ENCODE measurements around the gene DPM1. TPM values are rescaled to one million over a fixed set of nuclear protein-coding genes. Genes with fewer than 3 reads are reported as not detected.

Gene DPM1
- polyA plus RNA-seq (95.5 and 137 TPM in 2 replicates), polyA minus RNA-seq (52.6 and 57.3 TPM in 2 replicates)

GRCh38 chr20:50957798-50958614, at the start of gene DPM1:
DPM1 (minus strand) TSS chr20:50958532; CDS start chr20:50958523, 9 bp downstream.
- no peaks in the 10 kb centered on the region for H3K27me3 ChIP-seq (ENCODE audit: insufficient read depth, low read depth, low read length)
- no peaks in the 10 kb centered on the region for H3K36me3 ChIP-seq (ENCODE audit: insufficient read depth, low read length)
- H2AFZ ChIP-seq (ENCODE audit: low read depth, low read length) = peak within 1 kb of the TSS; percentile 81
- no peaks in the 10 kb centered on the region for H3F3A ChIP-seq (ENCODE audit: insufficient read depth, low read length, poor library complexity, severe bottlenecking)
- H3K9ac ChIP-seq (ENCODE audit: low read length) = peak within 1 kb of the TSS; percentile 84
- no peaks in the 10 kb centered on the region for H3K9me2 ChIP-seq (ENCODE audit: insufficient read depth, low read length)
- H3K4me3 ChIP-seq (ENCODE audit: low read length) = peak within 1 kb of the TSS; percentile 84
- peaks cover 65% of the 10 kb centered on the region for H3K79me2 ChIP-seq (replicated peaks; ENCODE audit: insufficient read depth, low read length)
- no peaks in the 10 kb centered on the region for H4K20me1 ChIP-seq (ENCODE audit: insufficient read depth)
- TF ChIP-seq, protein P1, sequence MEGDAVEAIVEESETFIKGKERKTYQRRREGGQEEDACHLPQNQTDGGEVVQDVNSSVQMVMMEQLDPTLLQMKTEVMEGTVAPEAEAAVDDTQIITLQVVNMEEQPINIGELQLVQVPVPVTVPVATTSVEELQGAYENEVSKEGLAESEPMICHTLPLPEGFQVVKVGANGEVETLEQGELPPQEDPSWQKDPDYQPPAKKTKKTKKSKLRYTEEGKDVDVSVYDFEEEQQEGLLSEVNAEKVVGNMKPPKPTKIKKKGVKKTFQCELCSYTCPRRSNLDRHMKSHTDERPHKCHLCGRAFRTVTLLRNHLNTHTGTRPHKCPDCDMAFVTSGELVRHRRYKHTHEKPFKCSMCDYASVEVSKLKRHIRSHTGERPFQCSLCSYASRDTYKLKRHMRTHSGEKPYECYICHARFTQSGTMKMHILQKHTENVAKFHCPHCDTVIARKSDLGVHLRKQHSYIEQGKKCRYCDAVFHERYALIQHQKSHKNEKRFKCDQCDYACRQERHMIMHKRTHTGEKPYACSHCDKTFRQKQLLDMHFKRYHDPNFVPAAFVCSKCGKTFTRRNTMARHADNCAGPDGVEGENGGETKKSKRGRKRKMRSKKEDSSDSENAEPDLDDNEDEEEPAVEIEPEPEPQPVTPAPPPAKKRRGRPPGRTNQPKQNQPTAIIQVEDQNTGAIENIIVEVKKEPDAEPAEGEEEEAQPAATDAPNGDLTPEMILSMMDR (IDR thresholded peaks at IDR 0.05; ENCODE audit: poor library complexity, severe bottlenecking) = no peak
- TF ChIP-seq TAF1 (IDR thresholded peaks at IDR 0.05; ENCODE audit: low read depth) (peak; percentile 99), SMC3 (conservative IDR thresholded peaks at IDR 0.05; ENCODE audit: poor library complexity) (no peak), EZH2 (IDR thresholded peaks at IDR 0.05; ENCODE audit: borderline replicate concordance, insufficient read depth, low read length, poor library complexity, severe bottlenecking) (no peak), POLR2AphosphoS5 (IDR thresholded peaks at IDR 0.05) (peak; percentile 99), RAD21 (conservative IDR thresholded peaks at IDR 0.05) (peak; percentile 15), EP300 (conservative IDR thresholded peaks at IDR 0.05; ENCODE audit: poor library complexity, severe bottlenecking) (peak; percentile 74), MXI1 (conservative IDR thresholded peaks at IDR 0.05; ENCODE audit: poor library complexity, severe bottlenecking) (no peak)
- TF ChIP-seq, protein P2, sequence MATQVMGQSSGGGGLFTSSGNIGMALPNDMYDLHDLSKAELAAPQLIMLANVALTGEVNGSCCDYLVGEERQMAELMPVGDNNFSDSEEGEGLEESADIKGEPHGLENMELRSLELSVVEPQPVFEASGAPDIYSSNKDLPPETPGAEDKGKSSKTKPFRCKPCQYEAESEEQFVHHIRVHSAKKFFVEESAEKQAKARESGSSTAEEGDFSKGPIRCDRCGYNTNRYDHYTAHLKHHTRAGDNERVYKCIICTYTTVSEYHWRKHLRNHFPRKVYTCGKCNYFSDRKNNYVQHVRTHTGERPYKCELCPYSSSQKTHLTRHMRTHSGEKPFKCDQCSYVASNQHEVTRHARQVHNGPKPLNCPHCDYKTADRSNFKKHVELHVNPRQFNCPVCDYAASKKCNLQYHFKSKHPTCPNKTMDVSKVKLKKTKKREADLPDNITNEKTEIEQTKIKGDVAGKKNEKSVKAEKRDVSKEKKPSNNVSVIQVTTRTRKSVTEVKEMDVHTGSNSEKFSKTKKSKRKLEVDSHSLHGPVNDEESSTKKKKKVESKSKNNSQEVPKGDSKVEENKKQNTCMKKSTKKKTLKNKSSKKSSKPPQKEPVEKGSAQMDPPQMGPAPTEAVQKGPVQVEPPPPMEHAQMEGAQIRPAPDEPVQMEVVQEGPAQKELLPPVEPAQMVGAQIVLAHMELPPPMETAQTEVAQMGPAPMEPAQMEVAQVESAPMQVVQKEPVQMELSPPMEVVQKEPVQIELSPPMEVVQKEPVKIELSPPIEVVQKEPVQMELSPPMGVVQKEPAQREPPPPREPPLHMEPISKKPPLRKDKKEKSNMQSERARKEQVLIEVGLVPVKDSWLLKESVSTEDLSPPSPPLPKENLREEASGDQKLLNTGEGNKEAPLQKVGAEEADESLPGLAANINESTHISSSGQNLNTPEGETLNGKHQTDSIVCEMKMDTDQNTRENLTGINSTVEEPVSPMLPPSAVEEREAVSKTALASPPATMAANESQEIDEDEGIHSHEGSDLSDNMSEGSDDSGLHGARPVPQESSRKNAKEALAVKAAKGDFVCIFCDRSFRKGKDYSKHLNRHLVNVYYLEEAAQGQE (IDR thresholded peaks at IDR 0.05; ENCODE audit: borderline replicate concordance) = peak; percentile 98
- no peaks in the 10 kb centered on the region for H3K9me3 ChIP-seq (ENCODE audit: low read length)
- H3K4me2 ChIP-seq (ENCODE audit: low read length) = peak within 1 kb of the TSS; percentile 79
- peak within 1 kb of the TSS; percentile 83 for H3K27ac ChIP-seq (ENCODE audit: low read length)

DNA sequence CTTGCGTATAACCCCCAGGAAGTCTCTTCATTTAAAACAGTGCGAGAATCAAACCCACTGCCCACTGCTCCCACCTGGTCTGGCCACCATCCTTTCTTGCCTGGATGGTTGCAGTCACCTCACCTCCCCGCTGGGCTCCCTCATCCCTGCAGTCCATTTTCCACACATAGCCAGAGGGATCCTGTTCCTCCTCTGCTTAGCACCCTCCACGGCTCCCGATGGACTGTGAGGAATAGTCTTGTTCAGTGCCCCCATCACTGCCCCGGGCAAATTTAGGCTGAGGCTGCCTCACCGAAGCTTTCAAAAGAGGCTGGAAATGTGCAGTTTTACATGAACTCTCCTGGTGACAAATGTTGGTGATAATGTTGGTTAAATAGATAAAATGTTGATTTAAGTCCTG, 46.9 kb upstream of the DPM1 start:
- H4K20me1 ChIP-seq (ENCODE audit: insufficient read depth) = no peaks in the 10 kb centered on the region
- H3K79me2 ChIP-seq (replicated peaks; ENCODE audit: insufficient read depth, low read length) = no peaks in the 10 kb centered on the region
- TF ChIP-seq, protein P1 (IDR thresholded peaks at IDR 0.05; ENCODE audit: poor library complexity, severe bottlenecking) = no peak
- TF ChIP-seq EZH2 (IDR thresholded peaks at IDR 0.05; ENCODE audit: borderline replicate concordance, insufficient read depth, low read length, poor library complexity, severe bottlenecking) (no peak), EP300 (conservative IDR thresholded peaks at IDR 0.05; ENCODE audit: poor library complexity, severe bottlenecking) (no peak), MXI1 (conservative IDR thresholded peaks at IDR 0.05; ENCODE audit: poor library complexity, severe bottlenecking) (no peak), POLR2AphosphoS5 (IDR thresholded peaks at IDR 0.05) (no peak), SMC3 (conservative IDR thresholded peaks at IDR 0.05; ENCODE audit: poor library complexity) (no peak), RAD21 (conservative IDR thresholded peaks at IDR 0.05) (no peak), TAF1 (IDR thresholded peaks at IDR 0.05; ENCODE audit: low read depth) (no peak)
- TF ChIP-seq, protein P2 (IDR thresholded peaks at IDR 0.05; ENCODE audit: borderline replicate concordance) = no peak
- H3F3A ChIP-seq (ENCODE audit: insufficient read depth, low read length, poor library complexity, severe bottlenecking) = no peaks in the 10 kb centered on the region
- H3K27me3 ChIP-seq (ENCODE audit: insufficient read depth, low read depth, low read length) = no peaks in the 10 kb centered on the region
- no peak overlapping the region for H3K4me2 ChIP-seq (ENCODE audit: low read length)
- H3K4me3 ChIP-seq (ENCODE audit: low read length) = no peak overlapping the region
- no peak overlapping the region for H3K9ac ChIP-seq (ENCODE audit: low read length)
- H2AFZ ChIP-seq (ENCODE audit: low read depth, low read length) = no peak overlapping the region
- H3K9me2 ChIP-seq (ENCODE audit: insufficient read depth, low read length) = no peaks in the 10 kb centered on the region
- H3K9me3 ChIP-seq (ENCODE audit: low read length) = no peaks in the 10 kb centered on the region
- H3K27ac ChIP-seq (ENCODE audit: low read length) = no peak overlapping the region
- H3K36me3 ChIP-seq (ENCODE audit: insufficient read depth, low read length) = no peaks in the 10 kb centered on the region
